GM18511 (cell line): Measurements from ENCODE around the gene MMP10.
"Not testable (repeated sequence)": the region's sequence is repeated elsewhere in the genome, so short reads cannot be mapped to it uniquely, and the experiment has no call there.

Source experiments
- ATAC-seq: cut with Tn5 transposase; IDR thresholded peaks from one replicate; pipeline ENCODE4 v1.9.1; 2021; ENCODE audit warnings: mild to moderate bottlenecking, moderate library complexity; ENCODE audit not compliant: unreplicated experiment

MMP10 gene

DNA sequence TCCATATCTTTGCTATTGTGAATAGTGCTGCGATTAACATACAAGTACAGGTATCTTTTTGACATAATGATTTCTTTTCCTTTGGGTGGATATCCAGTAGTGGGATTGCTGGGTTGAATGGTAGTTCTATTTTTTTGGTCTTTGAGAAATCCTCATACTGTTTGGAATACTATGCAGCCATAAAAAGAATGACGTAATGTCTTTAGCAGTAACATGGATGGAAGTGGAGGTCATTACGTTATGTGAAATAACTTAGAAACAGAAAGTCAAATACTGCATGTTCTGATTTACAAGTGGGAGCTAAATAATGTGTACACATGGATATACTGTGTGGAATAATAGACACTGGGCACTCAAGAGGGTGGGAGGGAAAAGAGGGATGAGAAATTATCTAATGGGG, 4.0 kb upstream of the MMP10 start:
- ATAC-seq: no peak

DNA sequence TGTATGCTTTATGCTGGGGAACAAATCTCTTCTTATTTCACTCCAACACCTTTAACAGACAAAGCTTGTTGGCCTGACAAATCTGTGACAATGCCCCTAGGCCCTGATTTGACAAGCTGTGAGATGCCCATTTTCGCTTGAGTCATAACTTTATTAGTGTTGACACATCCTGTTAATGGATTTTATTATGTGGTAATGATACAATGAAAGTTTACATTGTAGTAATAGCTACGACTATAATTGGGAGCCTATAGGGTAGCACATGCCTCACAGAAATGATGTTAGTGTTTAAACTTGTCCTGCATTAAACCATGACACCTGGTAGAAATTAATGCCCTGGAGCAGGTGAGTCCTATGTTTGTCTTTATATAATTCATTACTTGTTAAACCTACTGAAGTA, 3.3 kb upstream of the MMP10 start:
- ATAC-seq: no peak

DNA sequence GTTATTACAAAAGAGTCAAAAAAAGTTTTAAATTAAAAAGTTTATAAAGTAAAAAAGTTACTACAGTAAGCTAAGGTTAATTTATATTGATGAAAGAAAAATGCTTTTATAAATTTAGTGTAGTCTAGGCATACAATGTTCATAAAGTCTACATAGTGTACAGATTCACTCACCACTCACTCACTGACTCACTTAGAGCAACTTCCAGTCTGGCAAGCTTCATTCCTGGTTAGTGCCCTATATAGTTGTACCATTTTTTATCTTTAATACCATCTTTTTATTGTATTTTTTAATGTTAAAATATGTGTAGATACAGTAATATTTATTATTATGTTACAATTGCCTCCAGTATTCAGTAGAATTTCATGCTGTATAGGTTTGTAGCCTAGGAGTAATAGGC, 2.6 kb upstream of the MMP10 start:
- no peak for ATAC-seq

DNA sequence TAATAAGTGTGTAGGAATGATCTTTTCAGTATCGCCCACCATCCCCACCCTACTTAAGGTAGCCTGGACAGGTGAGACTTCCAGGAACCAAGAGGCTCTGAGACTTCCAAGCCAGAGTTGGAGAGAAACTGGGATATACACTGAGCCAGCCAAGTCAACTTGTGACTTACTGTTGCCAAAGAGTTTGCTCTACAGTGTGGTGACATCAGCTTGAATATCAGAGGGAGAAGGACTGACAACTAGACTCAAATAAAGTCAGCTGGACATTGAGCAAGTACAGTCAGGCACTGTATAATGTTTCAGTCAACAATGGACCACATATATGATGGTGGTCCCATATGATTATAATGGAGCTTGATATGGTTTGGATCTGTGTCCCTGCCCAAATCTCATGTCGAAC, 1.2 kb upstream of the MMP10 start:
- no peak for ATAC-seq

DNA sequence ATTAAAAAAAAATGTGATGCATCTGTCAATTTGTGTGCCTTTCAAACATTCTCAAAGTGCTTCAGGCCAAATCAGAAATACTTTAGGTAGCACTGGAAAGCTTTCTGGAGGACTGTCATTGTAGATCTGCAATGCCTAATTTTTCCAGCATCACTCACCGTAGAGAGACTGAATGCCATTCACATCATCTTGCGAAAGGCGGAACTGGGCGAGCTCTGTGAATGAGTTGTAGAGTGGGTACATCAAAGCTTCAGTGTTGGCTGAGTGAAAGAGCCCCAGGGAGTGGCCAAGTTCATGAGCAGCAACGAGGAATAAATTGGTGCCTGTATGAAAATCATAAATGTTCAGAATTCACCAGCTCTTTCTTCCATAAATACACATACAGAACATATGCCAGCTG, 4.0 kb downstream of the MMP10 start:
- no peak for ATAC-seq

DNA sequence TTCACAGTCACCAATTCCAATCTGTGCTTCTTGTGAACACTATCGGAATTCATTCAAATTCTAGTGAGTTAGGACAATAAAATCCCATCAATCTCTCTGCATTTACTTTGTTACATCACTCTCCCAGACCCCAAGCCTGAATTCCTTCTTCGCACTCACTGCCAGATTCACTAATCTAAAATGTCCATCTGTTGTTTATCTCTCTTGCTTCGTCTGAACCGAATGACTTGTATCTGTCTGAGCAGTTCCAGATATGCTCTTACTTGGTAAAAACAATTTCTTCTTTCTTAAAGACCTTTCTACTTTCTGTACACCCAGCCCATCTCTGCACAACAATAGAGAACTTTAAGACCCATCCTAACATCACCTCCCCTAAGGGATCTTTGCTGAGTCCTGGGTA, 7.0 kb downstream of the MMP10 start:
- no peak for ATAC-seq

DNA sequence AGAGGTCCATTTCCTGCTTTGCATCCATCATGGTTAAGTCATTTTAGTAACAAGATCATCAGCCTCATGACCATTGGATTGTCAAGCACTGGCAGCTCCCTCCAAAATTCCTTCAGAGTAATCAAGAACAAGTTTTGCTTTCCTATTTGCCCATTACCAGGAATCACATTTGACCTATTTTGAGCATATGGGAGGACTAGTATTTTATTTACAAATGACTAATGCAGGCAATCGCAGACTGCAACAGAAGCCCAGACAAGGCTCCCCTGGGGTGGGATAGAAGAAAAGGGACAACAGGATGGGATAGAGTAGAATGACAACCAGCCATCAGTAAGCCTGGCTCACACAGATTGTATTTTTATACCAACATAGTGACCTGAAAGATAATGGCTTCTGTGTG, 9.1 kb downstream of the MMP10 start:
- no peak for ATAC-seq

DNA sequence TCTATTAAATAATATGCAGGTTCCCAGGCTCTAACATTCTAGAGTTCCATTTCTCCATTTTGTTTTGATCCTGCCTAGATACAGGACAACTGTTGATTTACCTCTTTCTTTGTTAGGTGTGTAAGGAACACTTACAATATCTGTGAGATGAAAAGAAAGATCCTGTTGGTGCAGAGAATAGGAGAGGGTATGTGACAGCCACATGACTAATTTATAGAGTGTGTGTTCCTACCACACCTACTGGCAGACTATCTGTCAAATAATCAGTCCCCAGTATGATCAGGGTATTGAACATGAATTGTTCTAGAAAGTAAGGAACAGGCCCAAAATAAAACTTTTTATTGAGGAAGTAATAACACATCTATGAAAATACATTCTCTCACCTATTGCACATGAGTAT, 10.2 kb downstream of the MMP10 start:
- no peak for ATAC-seq

DNA sequence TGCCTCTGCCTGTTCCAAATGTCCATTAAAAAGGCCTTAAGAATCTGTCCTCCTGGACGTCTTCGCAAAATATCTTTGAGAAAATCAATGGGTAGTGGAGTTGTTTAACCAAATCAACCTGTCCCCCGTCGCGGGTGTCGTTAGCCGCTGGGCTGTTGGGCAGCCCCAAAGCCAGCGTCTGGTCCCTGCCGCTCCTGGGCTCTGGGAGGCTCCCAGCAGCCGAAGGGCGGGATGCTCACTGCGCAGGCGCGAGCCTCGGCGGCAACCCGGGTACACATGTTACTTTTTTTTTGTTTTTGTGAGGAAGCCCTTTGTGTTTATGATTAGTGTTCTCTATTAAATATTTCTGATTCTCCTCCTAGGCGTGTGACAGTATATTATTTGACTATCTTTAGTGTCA, 12.6 kb downstream of the MMP10 start:
- ATAC-seq: no peak

DNA sequence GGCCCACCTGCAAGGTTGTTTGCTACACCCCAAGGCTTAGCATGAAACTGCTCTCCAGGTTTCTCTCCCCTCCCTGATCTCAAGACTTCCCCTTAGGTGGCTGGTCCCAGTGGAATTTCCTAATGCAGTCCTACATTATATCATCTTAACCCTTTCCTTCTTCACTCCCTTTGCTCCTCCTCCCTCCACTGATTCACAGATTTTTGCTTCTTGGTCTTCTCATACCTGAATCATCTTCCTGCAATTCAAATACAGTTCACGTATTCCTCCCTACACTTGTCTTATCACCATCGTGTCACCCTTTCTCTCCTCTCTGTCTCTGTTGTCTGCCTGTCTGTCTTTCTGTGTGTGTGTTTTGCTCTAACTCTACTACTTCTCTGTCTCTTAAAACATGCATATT, 17.0 kb downstream of the MMP10 start:
- no peak for ATAC-seq

DNA sequence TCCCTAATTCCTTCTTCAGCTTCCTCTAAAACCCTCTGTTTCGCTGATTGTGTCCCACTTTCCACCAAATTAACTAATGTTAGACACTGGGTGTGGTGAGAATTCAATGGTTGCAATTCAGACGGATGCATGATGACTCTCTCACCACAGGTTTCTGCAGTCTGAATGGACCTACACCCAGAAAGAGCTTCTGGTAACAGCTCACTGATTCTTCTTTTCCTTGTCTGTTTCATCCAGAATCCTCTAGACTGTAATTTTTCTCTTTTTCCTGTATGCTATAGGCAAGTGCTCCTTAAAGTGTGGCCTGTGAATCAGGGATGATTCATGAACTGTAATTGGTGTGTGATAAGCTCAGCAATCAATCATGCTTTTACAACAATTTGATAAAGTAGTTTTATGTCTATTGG, 18.1 kb downstream of the MMP10 start:
- ATAC-seq: no peak

DNA sequence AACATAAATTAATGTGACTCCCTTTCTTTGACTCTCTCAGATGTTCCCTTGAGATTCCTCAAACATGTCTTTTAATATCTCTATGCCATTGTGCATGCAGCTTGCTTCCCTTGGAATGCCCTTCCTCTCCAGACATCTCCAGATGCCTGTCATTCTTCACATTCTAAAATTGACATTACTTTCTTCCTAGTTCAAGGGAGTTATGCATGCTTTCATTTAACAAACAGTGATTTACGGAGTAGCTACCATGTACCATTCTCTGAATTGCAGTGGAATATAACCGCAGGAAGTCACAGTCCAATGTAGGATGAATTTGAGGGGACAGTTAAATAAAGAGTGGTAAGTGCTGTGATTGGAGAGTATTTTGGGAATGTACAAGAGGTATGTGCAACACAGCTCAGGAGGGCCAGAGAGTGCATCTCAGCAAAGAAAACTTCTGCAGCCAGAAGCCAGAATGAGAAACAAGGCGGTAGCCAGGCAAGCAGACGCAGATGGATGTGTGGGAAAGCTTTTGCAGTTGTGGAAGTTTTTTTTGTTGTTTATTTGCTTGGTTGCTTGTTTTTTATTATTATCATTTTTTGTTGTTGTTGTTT, 18.7 kb downstream of the MMP10 start:
- no peak for ATAC-seq

DNA sequence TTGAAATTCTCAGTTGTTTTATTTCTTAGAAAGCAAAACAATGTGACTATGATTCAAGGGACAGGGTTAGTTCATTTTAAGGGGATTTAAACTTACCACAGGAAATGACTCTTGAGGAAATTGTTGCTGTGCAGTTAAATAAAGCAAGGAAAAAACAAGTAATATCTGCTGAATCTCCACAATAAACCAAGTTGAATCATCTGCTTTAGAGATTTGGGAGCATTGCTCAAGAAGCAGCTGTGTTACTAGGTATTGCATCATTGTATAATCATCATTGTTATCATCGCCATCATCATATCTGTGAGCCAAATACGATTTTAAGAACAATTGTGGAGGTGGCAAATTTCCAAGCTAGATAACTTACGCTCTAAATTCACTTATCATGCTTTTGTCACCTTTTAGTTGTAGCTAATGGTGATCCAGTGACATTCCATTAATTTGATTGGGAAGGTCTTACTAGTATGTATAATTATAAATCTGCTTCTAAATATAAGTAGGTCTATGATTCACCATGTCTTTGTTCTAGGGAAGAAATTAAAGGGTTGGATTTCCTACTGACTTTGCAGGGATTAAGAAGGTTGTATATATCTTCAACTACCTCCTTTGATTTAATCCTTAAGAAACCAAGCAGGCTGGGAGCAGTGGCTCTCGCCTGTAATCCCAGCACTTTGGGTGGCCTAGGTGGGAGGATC, 19.9 kb downstream of the MMP10 start:
- no peak for ATAC-seq

DNA sequence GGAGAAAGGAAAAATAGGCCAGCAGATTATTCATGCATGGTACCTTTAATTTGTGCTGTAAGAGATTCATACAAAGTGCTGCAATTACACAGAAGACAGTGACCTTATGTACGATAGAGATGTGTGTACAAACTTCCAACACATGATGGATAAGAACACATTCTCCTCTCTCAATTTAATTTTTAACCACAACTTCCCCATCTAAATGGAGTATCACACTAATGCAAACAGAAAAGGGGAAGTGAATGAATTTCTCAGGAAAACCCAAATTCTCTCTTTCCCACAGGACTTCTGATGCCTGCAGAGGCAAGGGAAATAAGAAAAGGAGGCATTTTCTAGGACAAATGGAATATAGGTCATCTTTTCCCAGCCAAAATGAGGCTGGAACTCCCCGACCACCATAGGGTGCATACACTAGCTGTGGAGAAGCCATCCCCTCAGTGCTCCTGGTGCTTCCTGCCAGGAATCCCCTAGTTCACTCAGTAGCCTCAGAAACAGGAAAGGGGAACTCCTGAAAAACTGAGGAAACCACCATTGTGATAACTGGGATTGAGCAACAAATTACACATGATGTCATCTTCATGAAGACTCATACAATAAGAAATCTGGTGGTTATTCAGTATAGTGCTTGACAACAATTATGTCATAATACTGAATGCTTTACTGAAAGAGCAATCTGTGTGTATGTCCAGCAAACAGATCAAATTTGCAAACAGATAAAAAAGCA, 22.4 kb downstream of the MMP10 start:
- no peak for ATAC-seq

DNA sequence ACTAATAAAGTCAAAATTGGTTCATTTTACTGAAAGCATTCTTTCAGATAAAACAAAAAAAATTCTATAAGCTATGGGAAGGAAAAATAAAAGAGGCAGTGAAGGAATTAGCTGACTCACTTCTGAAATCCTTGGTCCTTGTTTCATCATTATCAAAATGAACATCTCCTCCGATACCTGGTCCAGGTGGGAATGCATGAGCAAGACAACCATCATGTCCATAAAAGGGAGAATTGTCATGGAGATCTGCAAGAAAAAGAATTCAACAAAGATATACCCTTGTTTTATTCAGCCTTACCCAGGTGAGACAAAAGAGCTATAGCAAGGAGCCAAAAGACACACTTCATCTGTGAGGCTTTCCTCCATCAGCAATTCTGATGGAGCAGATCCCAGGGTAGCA, 27.2 kb downstream of the MMP10 start:
- ATAC-seq: no peak

DNA sequence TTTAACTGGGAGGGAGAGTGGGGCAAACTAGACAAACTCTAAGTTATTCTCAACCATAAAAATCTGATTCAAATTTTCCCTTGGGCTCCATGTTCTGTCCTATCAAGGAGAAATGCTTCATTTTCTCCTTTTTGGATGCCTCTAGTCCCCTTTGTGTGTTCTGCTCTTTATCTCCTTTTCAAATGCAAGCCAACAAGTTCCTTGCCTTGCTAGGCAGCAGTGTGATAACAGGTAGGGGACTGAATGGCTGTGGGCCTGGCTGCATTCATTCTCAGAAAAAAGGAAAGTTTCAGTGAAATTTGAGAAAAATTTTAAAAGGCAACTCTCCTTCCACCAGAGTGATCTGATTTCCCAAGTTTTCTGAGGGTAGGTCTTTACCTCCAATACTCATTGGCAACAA, 28.8 kb downstream of the MMP10 start:
- no peak for ATAC-seq

DNA sequence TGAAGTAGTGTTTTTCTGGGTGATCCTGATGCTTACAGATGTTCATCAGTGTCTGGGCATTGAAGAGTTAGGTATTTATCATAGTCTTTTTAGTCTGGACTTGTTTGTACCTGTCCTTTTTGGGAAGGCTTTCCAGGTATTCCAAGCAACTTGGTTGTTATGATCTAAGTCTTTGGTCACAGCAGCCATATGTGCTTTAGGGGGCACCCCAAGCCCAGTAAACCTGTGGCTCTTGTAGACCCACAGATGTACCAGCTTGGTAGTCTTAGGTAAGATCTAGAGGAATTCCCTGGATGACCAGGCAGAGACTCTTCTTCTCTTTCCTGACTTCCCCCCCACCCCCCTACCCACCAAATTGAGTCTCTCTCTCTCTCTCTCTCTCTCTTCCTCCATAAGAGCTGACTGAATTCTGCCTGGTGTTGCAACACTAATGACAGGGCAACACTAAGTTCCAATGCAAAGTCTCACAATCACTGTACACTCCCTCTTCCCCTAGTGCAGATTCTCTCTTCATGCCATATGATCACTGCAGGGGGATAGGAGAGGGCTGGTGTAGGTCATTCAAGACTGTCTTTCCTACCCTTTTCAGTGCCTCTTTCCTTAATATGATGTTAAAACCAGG, 31.2 kb downstream of the MMP10 start:
- no peak for ATAC-seq

DNA sequence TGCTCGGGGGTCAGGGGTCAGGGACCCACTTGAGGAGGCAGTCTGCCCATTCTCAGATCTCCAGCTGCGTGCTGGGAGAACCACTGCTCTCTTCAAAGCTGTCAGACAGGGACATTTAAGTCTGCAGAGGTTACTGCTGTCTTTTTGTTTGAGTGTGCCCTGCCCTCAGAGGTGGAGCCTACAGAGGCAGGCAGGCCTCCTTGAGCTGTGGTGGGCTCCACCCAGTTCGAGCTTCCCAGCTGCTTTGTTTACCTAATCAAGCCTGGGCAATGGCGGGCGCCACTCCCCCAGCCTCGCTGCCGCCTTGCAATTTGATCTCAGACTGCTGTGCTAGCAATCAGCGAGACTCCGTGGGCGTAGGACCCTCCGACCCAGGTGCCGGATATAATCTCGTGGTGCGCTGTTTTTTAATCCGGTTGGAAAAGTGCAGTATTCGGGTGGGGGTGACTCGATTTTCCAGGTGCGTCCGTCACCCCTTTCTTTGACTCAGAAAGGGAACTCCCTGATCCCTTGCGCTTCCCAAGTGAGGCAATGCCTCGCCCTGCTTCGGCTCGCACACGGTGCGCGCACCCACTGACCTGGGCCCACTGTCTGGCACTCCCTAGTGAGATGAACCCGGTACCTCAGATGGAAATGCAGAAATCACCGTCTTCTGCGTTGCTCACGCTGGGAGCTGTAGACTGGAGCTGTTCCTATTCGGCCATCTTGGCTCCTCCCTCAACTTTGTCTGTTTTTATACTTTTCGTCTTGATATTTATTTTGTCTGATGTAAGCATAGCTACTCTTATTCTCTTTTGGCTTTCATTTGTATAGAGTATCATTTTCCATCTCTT, 33.5 kb downstream of the MMP10 start:
- not testable (repeated sequence) for ATAC-seq

DNA sequence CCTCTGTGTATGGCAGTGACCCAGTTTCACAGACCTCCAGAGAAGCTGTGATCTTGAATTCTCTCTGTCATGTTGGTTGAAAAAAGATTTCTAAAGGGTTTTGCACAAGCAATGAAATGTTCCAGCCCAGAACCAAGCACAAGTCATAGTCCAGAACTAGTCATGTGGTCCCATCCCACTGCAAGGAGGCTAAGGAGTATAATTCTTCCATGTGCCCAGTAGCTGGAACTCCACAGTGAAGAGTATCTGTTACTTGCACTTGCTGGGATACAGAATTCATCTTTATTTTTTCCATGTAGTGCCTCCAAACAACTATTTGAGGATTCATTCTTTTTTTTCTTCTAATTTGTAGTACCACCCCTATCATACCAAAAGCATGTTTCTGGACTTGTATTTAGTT, 45.8 kb downstream of the MMP10 start:
- no peak for ATAC-seq

DNA sequence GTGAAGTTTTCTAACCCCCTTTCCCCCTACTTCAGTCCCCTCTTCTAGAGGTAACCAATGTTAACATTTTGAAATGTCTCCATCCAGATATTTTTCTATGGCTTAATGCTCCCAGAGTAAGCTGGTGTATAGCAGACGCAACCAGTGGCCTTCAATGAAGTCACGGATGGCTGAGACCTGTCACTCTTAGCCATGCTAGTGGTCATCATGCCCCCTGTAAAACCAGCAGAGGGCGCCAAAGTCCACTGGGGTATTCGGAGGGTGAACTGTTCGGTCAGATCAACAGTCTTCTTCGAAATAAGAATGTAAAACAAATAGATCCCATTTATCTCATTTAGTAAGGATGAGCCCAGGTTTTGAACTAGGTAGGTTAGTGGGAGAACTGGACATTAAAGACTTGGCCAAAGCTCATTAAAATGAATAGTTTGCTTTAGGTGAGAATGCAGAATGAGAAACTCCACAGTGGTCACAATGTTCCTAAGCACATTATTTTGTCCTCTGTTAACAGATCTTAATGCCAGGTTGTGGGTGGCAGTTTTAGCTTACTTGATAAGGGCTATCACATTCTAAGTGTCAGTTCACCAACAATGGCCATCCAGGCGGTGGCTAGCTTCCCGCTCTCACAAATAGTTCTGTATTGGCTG, 47.1 kb downstream of the MMP10 start:
- ATAC-seq: peak; percentile 93

DNA sequence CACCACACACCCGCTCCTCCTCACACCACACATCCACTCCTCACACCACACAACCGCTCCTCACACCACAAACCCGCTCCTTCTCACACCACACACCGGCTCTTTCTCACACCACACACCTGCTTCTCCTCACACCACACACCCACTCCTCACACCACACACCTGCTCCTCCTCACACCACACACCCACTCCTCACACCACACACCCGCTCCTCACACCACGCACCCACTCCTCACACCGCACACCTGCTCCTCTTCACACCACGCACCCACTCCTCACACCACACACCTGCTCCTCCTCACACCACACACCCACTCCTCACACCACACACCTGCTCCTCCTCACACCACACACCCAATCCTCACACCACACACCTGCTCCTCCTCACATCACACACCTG, 49.5 kb downstream of the MMP10 start:
- ATAC-seq: not testable (repeated sequence)
